K562 (cell line): ENCODE data around the gene VMP1.

Experiments used
- ATF2 ChIP-seq: sonication (generic); formaldehyde crosslinking; IDR thresholded peaks from 2 replicates; pipeline ENCODE4 v1.8.1; 2022; ENCODE audit warnings: missing genetic modification reagents
- BCL6 ChIP-seq: fragments of 250-450 bp; sonication (Bioruptor Pico); IDR thresholded peaks from 2 replicates; pipeline ENCODE4 v1.4.0; 2020
- BRF2 ChIP-seq: IDR thresholded peaks from 3 replicates; pipeline ENCODE4 v1.6.1; 2011; ENCODE audit warnings: borderline replicate concordance, mild to moderate bottlenecking; ENCODE audit not compliant: insufficient read length, insufficient read depth
- CEBPB ChIP-seq: fragments of 450-650 bp; IDR thresholded peaks from 2 replicates; pipeline ENCODE4 v1.6.1; 2016; ENCODE audit warnings: missing genetic modification characterization, missing compliant biosample characterization
- CTCF ChIP-seq, 3 experiments: IDR thresholded peaks in 2 of 3; conservative IDR thresholded peaks in 1 of 3; 2 replicates each; pipeline ENCODE4 v1.5.1; 2011 to 2012; ENCODE audit warnings: low read length in 3 of 3, mild to moderate bottlenecking in 3 of 3, control low read depth in 2 of 3, improper control_type of control experiment in 1 of 3, inconsistent platforms in 1 of 3, low read depth in 1 of 3, mixed read lengths in 1 of 3, moderate library complexity in 1 of 3; ENCODE audit not compliant: insufficient read depth in 2 of 3
- MAX ChIP-seq: sonication (generic); formaldehyde crosslinking; IDR thresholded peaks from 2 replicates; pipeline ENCODE4 v1.9.0; 2022; ENCODE audit warnings: mild to moderate bottlenecking, missing genetic modification reagents
- PKNOX1 ChIP-seq: fragments of 450-650 bp; IDR thresholded peaks from 2 replicates; pipeline ENCODE4 v1.6.1; 2016
- POLR2A ChIP-seq: fragments of 450-650 bp; conservative IDR thresholded peaks from 2 replicates; pipeline ENCODE4 v1.6.1; 2016
- POLR2AphosphoS5 ChIP-seq: IDR thresholded peaks from 2 replicates; pipeline ENCODE4 v1.6.1; 2011; ENCODE audit warnings: mild to moderate bottlenecking, low read depth, low read length, moderate library complexity; ENCODE audit not compliant: control insufficient read depth, insufficient read depth
- SP1 ChIP-seq: sonication (generic); formaldehyde crosslinking; IDR thresholded peaks from 2 replicates; pipeline ENCODE4 v1.8.1; 2022; ENCODE audit warnings: mild to moderate bottlenecking, missing genetic modification reagents
- ZNF398 ChIP-seq: fragments of 250-450 bp; sonication (Bioruptor Pico); IDR thresholded peaks from 2 replicates; pipeline ENCODE4 v1.8.0; 2021; ENCODE audit warnings: moderate library complexity, mild to moderate bottlenecking, inconsistent platforms

- TF ChIP-seq POLR2A (no peak), CTCF (IDR thresholded peaks at IDR 0.05 in 2 of 3, conservative IDR thresholded peaks at IDR 0.05 in 1 of 3; ENCODE audit: insufficient read depth in 2 of 3, low read depth in 1 of 3, low read length in 3 of 3) (no peak), ATF2 (CRISPR knock-in tag) (no peak), ZNF398 (CRISPR knock-in tag) (no peak), MAX (CRISPR knock-in tag) (no peak), CEBPB (tag) (no peak), SP1 (CRISPR knock-in tag) (0 out of 2 replicates have a peak, but pooled peaks have one; percentile 6), BRF2 (no peak), POLR2AphosphoS5 (peak; percentile 19; the same call in 1 of the 2 replicates), BCL6 (CRISPR knock-in tag) (no peak), PKNOX1 (no peak)
Observed at GRCh38 chr17:59698143-59698542, 9.3 kb upstream of the VMP1 start.
